H1 (cell line): ENCODE results near the gene PTPRJ. TPM values are rescaled to one million over a fixed set of nuclear protein-coding genes. Genes with fewer than 3 reads are reported as not detected.

Experiments
- CTCF ChIA-PET: fragments of 300-600 bp; sonication (Branson Sonifier 250); formaldehyde crosslinking; loops from one replicate; lab custom pipeline; 2021; ENCODE audit not compliant: partially characterized antibody; lab: Charles Lee
- POLR2A ChIA-PET: fragments of 300-600 bp; sonication (Branson Sonifier 250); formaldehyde crosslinking; loops from one replicate; lab custom pipeline; 2021; ENCODE audit warnings: inconsistent platforms; ENCODE audit not compliant: partially characterized antibody; lab: Charles Lee
- DNase-seq, 2 experiments: peaks; one replicate each; pipeline versions ENCODE4 v3.0.0 to v3.0.0-alpha.2; 2010 to 2022; ENCODE audit warnings: low spot score in 2 of 2, low read depth in 1 of 2, mixed read lengths in 1 of 2
- FAIRE-seq: peaks from 2 replicates; lab custom pipeline; 2011; peaks lifted over from hg19 to GRCh38; lab: Jason Lieb, UNC
- H2AFZ ChIP-seq: 2 replicates; pipeline ENCODE4 v1.8.1; 2012; ENCODE audit warnings: low read length, inconsistent platforms
- H2AK5ac ChIP-seq: 2 replicates; pipeline ENCODE4 v1.6.1; 2013; ENCODE audit warnings: low read depth, low read length
- H2BK120ac ChIP-seq: replicated peaks from 2 replicates; pipeline ENCODE3; 2013; ENCODE audit warnings: low read depth, low read length, inconsistent platforms
- H2BK12ac ChIP-seq: 2 replicates; pipeline ENCODE4 v1.6.1; 2013; ENCODE audit warnings: low read depth, low read length
- H2BK15ac ChIP-seq: 2 replicates; pipeline ENCODE4 v1.6.1; 2013; ENCODE audit warnings: low read length
- H2BK20ac ChIP-seq: 2 replicates; pipeline ENCODE4 v1.6.1; 2013; ENCODE audit warnings: low read length
- H2BK5ac ChIP-seq: 2 replicates; pipeline ENCODE4 v1.6.1; 2013; ENCODE audit warnings: low read depth, low read length
- H3K14ac ChIP-seq: 2 replicates; pipeline ENCODE4 v1.6.1; 2013; ENCODE audit warnings: inconsistent platforms; ENCODE audit not compliant: insufficient read length
- H3K18ac ChIP-seq: 2 replicates; pipeline ENCODE4 v1.6.1; 2013; ENCODE audit warnings: low read length; ENCODE audit errors: extremely low read depth
- H3K23ac ChIP-seq: 2 replicates; pipeline ENCODE4 v1.6.1; 2013; ENCODE audit warnings: inconsistent platforms; ENCODE audit not compliant: insufficient read length
- H3K23me2 ChIP-seq: 2 replicates; pipeline ENCODE4 v1.6.1; 2013; ENCODE audit warnings: low read depth, low read length
- H3K27ac ChIP-seq: 2 replicates; pipeline ENCODE4 v1.6.1; 2011; ENCODE audit warnings: low read depth, low read length, inconsistent platforms
- H3K27me3 ChIP-seq, 4 experiments: replicated peaks in 1 of 4; 1 replicate in 1 of 4; 2 replicates in 3 of 4; pipeline versions ENCODE4 v1.6.1 to v1.8.1; 2011 to 2013; ENCODE audit warnings: low read length in 3 of 4, mild to moderate bottlenecking in 3 of 4, inconsistent platforms in 2 of 4, mixed read lengths in 2 of 4, moderate library complexity in 1 of 4; ENCODE audit not compliant: control insufficient read depth in 3 of 4, insufficient read depth in 3 of 4; ENCODE audit errors: extremely low read depth in 1 of 4
- H3K36me3 ChIP-seq, 4 experiments: 2 replicates each; pipeline versions ENCODE4 v1.6.1 to v1.8.1; 2011 to 2013; ENCODE audit warnings: mild to moderate bottlenecking in 4 of 4, low read length in 3 of 4, moderate library complexity in 2 of 4, control low read depth in 1 of 4, inconsistent platforms in 1 of 4; ENCODE audit not compliant: insufficient read depth in 4 of 4, control insufficient read depth in 2 of 4
- H3K4ac ChIP-seq: replicated peaks from 2 replicates; pipeline ENCODE3; 2013; ENCODE audit warnings: low read length, low read depth, mixed read lengths, inconsistent platforms; ENCODE audit not compliant: insufficient read length
- H3K4me1 ChIP-seq, 4 experiments: replicated peaks in 1 of 4; 1 replicate in 1 of 4; 2 replicates in 3 of 4; pipeline versions ENCODE4 v1.6.1 to v1.8.1; 2011 to 2013; ENCODE audit warnings: low read length in 3 of 4, inconsistent platforms in 2 of 4, mixed read lengths in 1 of 4; ENCODE audit not compliant: insufficient read depth in 4 of 4, control insufficient read depth in 3 of 4
- H3K4me2 ChIP-seq, 2 experiments: 2 replicates each; pipeline versions ENCODE4 v1.6.1 to v1.8.1; 2011 to 2013; ENCODE audit warnings: low read depth in 2 of 2, low read length in 2 of 2, control low read depth in 1 of 2, inconsistent platforms in 1 of 2, mild to moderate bottlenecking in 1 of 2; ENCODE audit not compliant: insufficient read depth in 1 of 2
- H3K4me3 ChIP-seq, 4 experiments: fragments of 200-600, 300-600 bp in 1 of 4; sonication (generic), shearing (Covaris generic), sonication (Bioruptor Twin) in 1 of 4; 2 replicates each; pipeline versions ENCODE4 v1.5.1 to v1.8.1; 2011 to 2016; ENCODE audit warnings: low read length in 4 of 4, low read depth in 3 of 4, control low read depth in 2 of 4, inconsistent platforms in 2 of 4, mild to moderate bottlenecking in 2 of 4, mixed read lengths in 1 of 4, moderate library complexity in 1 of 4; ENCODE audit not compliant: insufficient read depth in 2 of 4; ENCODE audit errors: extremely low read depth in 1 of 4
- H3K56ac ChIP-seq: replicated peaks from 2 replicates; pipeline ENCODE3; 2013; ENCODE audit warnings: low read depth, mild to moderate bottlenecking, mixed read lengths, low read length, inconsistent platforms; ENCODE audit not compliant: insufficient read length
- H3K79me1 ChIP-seq: 2 replicates; pipeline ENCODE4 v1.6.1; 2013; ENCODE audit warnings: low read depth, low read length, control low read depth
- H3K79me2 ChIP-seq, 2 experiments: 2 replicates each; pipeline versions ENCODE4 v1.6.1 to v1.8.1; 2012 to 2013; ENCODE audit warnings: low read length in 2 of 2, mild to moderate bottlenecking in 2 of 2, inconsistent platforms in 1 of 2; ENCODE audit not compliant: insufficient read depth in 2 of 2, control insufficient read depth in 1 of 2
- H3K9ac ChIP-seq, 4 experiments: replicated peaks in 1 of 4; 1 replicate in 1 of 4; 2 replicates in 3 of 4; pipeline versions ENCODE4 v1.6.1 to v1.8.1; 2011 to 2013; ENCODE audit warnings: low read depth in 3 of 4, low read length in 3 of 4, control low read depth in 2 of 4, mild to moderate bottlenecking in 2 of 4, moderate library complexity in 2 of 4, inconsistent platforms in 1 of 4; ENCODE audit errors: extremely low read depth in 1 of 4
- H3K9me3 ChIP-seq, 2 experiments: 2 replicates each; pipeline versions ENCODE4 v1.6.1 to v1.8.1; 2012 to 2013; ENCODE audit warnings: mild to moderate bottlenecking in 2 of 2, moderate library complexity in 2 of 2, control low read depth in 1 of 2, inconsistent platforms in 1 of 2, low read depth in 1 of 2, low read length in 1 of 2, mixed read lengths in 1 of 2; ENCODE audit not compliant: insufficient read depth in 2 of 2
- H4K20me1 ChIP-seq, 2 experiments: replicated peaks in 1 of 2; 2 replicates each; pipeline versions ENCODE3 to v1.8.1; 2011 to 2013; ENCODE audit warnings: inconsistent platforms in 2 of 2, low read length in 2 of 2, mild to moderate bottlenecking in 1 of 2; ENCODE audit not compliant: insufficient read depth in 2 of 2, control insufficient read depth in 1 of 2
- H4K5ac ChIP-seq: 2 replicates; pipeline ENCODE4 v1.6.1; 2013; ENCODE audit warnings: low read length, low read depth, mixed read lengths, inconsistent platforms; ENCODE audit not compliant: insufficient read length
- H4K8ac ChIP-seq: 2 replicates; pipeline ENCODE4 v1.8.0; 2013; ENCODE audit warnings: mild to moderate bottlenecking, moderate library complexity, low read length, inconsistent platforms; ENCODE audit not compliant: insufficient read depth; ENCODE audit errors: extremely low read depth
- H4K91ac ChIP-seq: replicated peaks from 2 replicates; pipeline ENCODE3; 2013; ENCODE audit warnings: low read length, mixed read lengths, inconsistent platforms; ENCODE audit not compliant: insufficient read length
- ATF2 ChIP-seq: IDR thresholded peaks from 2 replicates; pipeline ENCODE4 v1.6.1; 2012; ENCODE audit warnings: low read length, inconsistent platforms
- BCL11A ChIP-seq, 2 experiments: IDR thresholded peaks; one replicate each; pipeline ENCODE4 v1.6.1; 2011; ENCODE audit warnings: low read depth in 2 of 2, low read length in 2 of 2, mild to moderate bottlenecking in 2 of 2
- BRCA1 ChIP-seq: IDR thresholded peaks from 2 replicates; pipeline ENCODE4 v1.6.1; 2012; ENCODE audit warnings: low read depth, low read length, improper control_type of control experiment
- CBX8 ChIP-seq: fragments of 300-800, 300-1000 bp; sonication (generic); IDR thresholded peaks from 2 replicates; pipeline ENCODE4 v1.7.1; 2016; ENCODE audit warnings: low read depth, low read length, borderline replicate concordance
- CEBPB ChIP-seq: IDR thresholded peaks from 2 replicates; pipeline ENCODE4 v1.6.1; 2012; ENCODE audit warnings: low read depth, low read length
- CHD1 ChIP-seq: IDR thresholded peaks from 2 replicates; pipeline ENCODE4 v1.6.1; 2012; ENCODE audit warnings: low read depth, low read length, improper control_type of control experiment
- E2F6 ChIP-seq: IDR thresholded peaks from 2 replicates; pipeline ENCODE4 v1.6.1; 2012; ENCODE audit warnings: inconsistent platforms
- PHF8 ChIP-seq: fragments of 200-600 bp; sonication (generic); conservative IDR thresholded peaks from 2 replicates; pipeline ENCODE4 v1.7.1; 2012; ENCODE audit warnings: low read depth, mild to moderate bottlenecking, inconsistent platforms, low read length, moderate library complexity
- POU5F1 ChIP-seq: IDR thresholded peaks from 2 replicates; pipeline ENCODE4 v1.6.1; 2011; ENCODE audit warnings: low read depth, mild to moderate bottlenecking, low read length, moderate library complexity
- SUZ12 ChIP-seq: fragments of 200-600 bp; sonication (generic); IDR thresholded peaks from 2 replicates; pipeline ENCODE4 v1.6.1; 2012; ENCODE audit warnings: mild to moderate bottlenecking, inconsistent platforms, low read length, moderate library complexity, mixed read lengths
- TAF1 ChIP-seq: IDR thresholded peaks from 2 replicates; pipeline ENCODE4 v1.6.1; 2011; ENCODE audit warnings: mild to moderate bottlenecking, low read depth, low read length
- YY1 ChIP-seq: IDR thresholded peaks from 2 replicates; pipeline ENCODE4 v1.6.1; 2011; ENCODE audit warnings: low read depth, mild to moderate bottlenecking, low read length
- ZNF274 ChIP-seq: IDR thresholded peaks from 2 replicates; pipeline ENCODE4 v1.7.0; 2012; ENCODE audit warnings: low read length, borderline replicate concordance; ENCODE audit errors: extremely low read depth
- WGBS, 2 experiments: shearing (Covaris generic) in 1 of 2; methylation state at CpG; one replicate each; pipeline versions ENCODE4 v1.1.6 to v1.1.7; 2013 to 2015; ENCODE audit warnings: low lambda C conversion rate in 2 of 2, mixed read lengths in 2 of 2, inconsistent platforms in 1 of 2, low coverage in 1 of 2, missing lambda C conversion rate in 1 of 2; ENCODE audit not compliant: insufficient replicate concordance in 2 of 2, insufficient coverage in 1 of 2, insufficient read length in 1 of 2; ENCODE audit errors: extremely low coverage in 1 of 2, missing lambda C conversion rate in 1 of 2; 5-methylcytosine and 5-hydroxymethylcytosine counted together
- polyA plus RNA-seq, 7 experiments: library from polyadenylated mRNA; depleted of rRNA in 3 of 7; stranded (reverse) in 5 of 7; unstranded in 2 of 7; fragments of >200 nt in 5 of 7; fragments of 200-250 nt in 2 of 7; gene quantifications; 1 replicate in 5 of 7; 2 replicates in 1 of 7; 4 replicates in 1 of 7; pipeline versions ENCODE4 v1.2.1 to v1.2.3, GENCODE V29; 2011 to 2013; ENCODE audit warnings: missing spikeins in 2 of 7, mixed read lengths in 2 of 7
- total RNA-seq: library from RNA; stranded (reverse); fragmentation: NEBNext Ultra II Directional; extraction: Animal tissue kit (Norgen Biotek cat#: 25700); gene quantifications from 2 replicates; pipeline ENCODE4 v1.2.1, GENCODE V29; 2021

PTPRJ gene
- total and polyA plus RNA-seq, 2 of the 8 experiments (the other 6 are each of a cell fraction or from before 2014, with no cell fraction given), result 4.4 to 22.6 TPM

GRCh38 chr11:48022445-48022844 lies 42.1 kb downstream of the PTPRJ start:
- Histone ChIP-seq H2AFZ (no peak overlapping the region), H3K23ac (no peak overlapping the region), H2BK120ac (no peak overlapping the region), H3K27ac (no peak overlapping the region), H3K79me2 (0 out of 4 replicates have a peak, but pooled peaks cover 0 to 11% of the 10 kb centered on the region in 2 experiments), H3K14ac (no peak overlapping the region), H4K91ac (no peak overlapping the region), H3K79me1 (peaks cover 7% of the 10 kb centered on the region), H3K23me2 (no peaks in the 10 kb centered on the region; the same call in 1 of the 2 replicates), H4K5ac (no peak overlapping the region), H3K4me3 (no peak overlapping the region), H2BK5ac (no peak overlapping the region), H3K9me3 (no peaks in the 10 kb centered on the region), H3K4me2 (no peak overlapping the region), H3K36me3 (no peaks in the 10 kb centered on the region), H2BK15ac (no peak overlapping the region), H3K56ac (no peak overlapping the region), H4K8ac (no peak overlapping the region), H3K9ac (no peak overlapping the region), H2AK5ac (no peak overlapping the region), H4K20me1 (peaks cover 1 to 5% of the 10 kb centered on the region in 2 experiments), H3K27me3 (no peaks in the 10 kb centered on the region; a peak in 2 of 7 replicates), H2BK12ac (no peak overlapping the region), H3K4me1 (peaks cover 3 to 25% (median 13%) of the 10 kb centered on the region in 4 experiments), H3K18ac (no peak overlapping the region), H3K4ac (no peak overlapping the region), H2BK20ac (no peak overlapping the region)
- ChIA-PET CTCF (no interaction called here), POLR2A (interaction anchor here (1.2 kb wide), 1 partner anchor 12 kb away, joined by 4 read pairs; no protein-coding TSS in a partner anchor)
- DNase-seq, result no peak
- WGBS, 2 experiments, result 85% methylated on average over 4 of the region's 4 CpGs; no CpG with 5 or more reads in 1 of the 2 experiments
- FAIRE-seq, result no peak
- TF ChIP-seq CHD1, result no peak
- no peak for TF ChIP-seq CEBPB
- no peak for TF ChIP-seq POU5F1
- no peak for TF ChIP-seq TAF1
- no peak for TF ChIP-seq BRCA1
- no peak for TF ChIP-seq BCL11A (IDR thresholded peaks at IDR 0.05; ENCODE audit: low read depth in 2 of 2, low read length in 2 of 2)
- no peak for TF ChIP-seq YY1
- TF ChIP-seq ATF2, result no peak
- no peak for TF ChIP-seq PHF8
- TF ChIP-seq ZNF274, result no peak
- TF ChIP-seq SUZ12, result no peak
- no peak for TF ChIP-seq E2F6
- no peak for TF ChIP-seq CBX8
